ENCODE data around the gene PCLO.
"Not testable (repeated sequence)": the region's sequence is repeated elsewhere in the genome, so short reads cannot be mapped to it uniquely, and the experiment has no call there.

Gene PCLO

GRCh38 chr7:83054472-83054871 lies 108.2 kb downstream of the PCLO start:
- DNase-seq, result no peak

- DNase-seq, result no peak
Measured at GRCh38 chr7:83053965-83054364, 108.7 kb downstream of the PCLO start.

- no peak for DNase-seq
Measured at GRCh38 chr7:83040484-83040883, 122.2 kb downstream of the PCLO start.

GRCh38 chr7:83038787-83039186 lies 123.9 kb downstream of the PCLO start:
- no peak for DNase-seq

GRCh38 chr7:83036721-83037380 lies 125.8 kb downstream of the PCLO start:
- DNase-seq, result no peak

GRCh38 chr7:83036130-83036529 lies 126.6 kb downstream of the PCLO start:
- no peak for DNase-seq

GRCh38 chr7:83032195-83032594 lies 130.5 kb downstream of the PCLO start:
- DNase-seq, result no peak

- DNase-seq, result not testable (repeated sequence)
Measured at GRCh38 chr7:83023817-83024665, 138.6 kb downstream of the PCLO start.

- DNase-seq, result no peak
Measured at GRCh38 chr7:83021032-83021431, 141.7 kb downstream of the PCLO start.

GRCh38 chr7:83020161-83020560 lies 142.5 kb downstream of the PCLO start:
- no peak for DNase-seq

- DNase-seq, result peak in 4 of 58 donors; percentile 0 to 27 (median 6)
Measured at GRCh38 chr7:83015916-83016315, 146.8 kb downstream of the PCLO start.

GRCh38 chr7:83014546-83014945 lies 148.1 kb downstream of the PCLO start:
- no peak for DNase-seq

- DNase-seq, result no peak
Measured at GRCh38 chr7:83011954-83012353, 150.7 kb downstream of the PCLO start.

GRCh38 chr7:83005410-83005809 lies 157.3 kb downstream of the PCLO start:
- no peak for DNase-seq

GRCh38 chr7:83001362-83002040 lies 161.2 kb downstream of the PCLO start:
- DNase-seq, result no peak

- no peak for DNase-seq
Measured at GRCh38 chr7:82998436-82998835, 164.2 kb downstream of the PCLO start.

- no peak for DNase-seq
Measured at GRCh38 chr7:82985144-82985802, 177.4 kb downstream of the PCLO start.

- DNase-seq, result no peak
Measured at GRCh38 chr7:82980130-82980788, 182.4 kb downstream of the PCLO start.

GRCh38 chr7:82975811-82976468 lies 186.7 kb downstream of the PCLO start:
- DNase-seq, result no peak

GRCh38 chr7:82972135-82972534 lies 190.5 kb downstream of the PCLO start:
- no peak for DNase-seq

All from anterior cingulate cortex (tissue), 58 donors.